HUES6 (cell line): ENCODE data around the gene PNMA1.

Source experiments
- H3K27ac ChIP-seq: 2 replicates; pipeline ENCODE4 v1.7.0; 2013; ENCODE audit warnings: low read depth, mild to moderate bottlenecking, low read length, inconsistent platforms
- H3K27me3 ChIP-seq: 2 replicates; pipeline ENCODE4 v1.6.1; 2013; ENCODE audit warnings: low read length; ENCODE audit not compliant: control insufficient read depth, insufficient read depth
- H3K36me3 ChIP-seq: 2 replicates; pipeline ENCODE4 v1.6.1; 2013; ENCODE audit warnings: low read length; ENCODE audit not compliant: control insufficient read depth, insufficient read depth
- H3K4me1 ChIP-seq: 2 replicates; pipeline ENCODE4 v1.6.1; 2013; ENCODE audit warnings: low read length; ENCODE audit not compliant: control insufficient read depth, insufficient read depth
- H3K4me3 ChIP-seq: 2 replicates; pipeline ENCODE4 v1.5.1; 2013; ENCODE audit warnings: low read depth, low read length
- H3K9ac ChIP-seq: one replicate; pipeline ENCODE4 v1.6.1; 2013; ENCODE audit warnings: mild to moderate bottlenecking, low read length
- H3K9me3 ChIP-seq: 2 replicates; pipeline ENCODE4 v1.6.1; 2013; ENCODE audit warnings: low read depth, low read length; ENCODE audit not compliant: control insufficient read depth, insufficient read depth

Gene PNMA1

DNA sequence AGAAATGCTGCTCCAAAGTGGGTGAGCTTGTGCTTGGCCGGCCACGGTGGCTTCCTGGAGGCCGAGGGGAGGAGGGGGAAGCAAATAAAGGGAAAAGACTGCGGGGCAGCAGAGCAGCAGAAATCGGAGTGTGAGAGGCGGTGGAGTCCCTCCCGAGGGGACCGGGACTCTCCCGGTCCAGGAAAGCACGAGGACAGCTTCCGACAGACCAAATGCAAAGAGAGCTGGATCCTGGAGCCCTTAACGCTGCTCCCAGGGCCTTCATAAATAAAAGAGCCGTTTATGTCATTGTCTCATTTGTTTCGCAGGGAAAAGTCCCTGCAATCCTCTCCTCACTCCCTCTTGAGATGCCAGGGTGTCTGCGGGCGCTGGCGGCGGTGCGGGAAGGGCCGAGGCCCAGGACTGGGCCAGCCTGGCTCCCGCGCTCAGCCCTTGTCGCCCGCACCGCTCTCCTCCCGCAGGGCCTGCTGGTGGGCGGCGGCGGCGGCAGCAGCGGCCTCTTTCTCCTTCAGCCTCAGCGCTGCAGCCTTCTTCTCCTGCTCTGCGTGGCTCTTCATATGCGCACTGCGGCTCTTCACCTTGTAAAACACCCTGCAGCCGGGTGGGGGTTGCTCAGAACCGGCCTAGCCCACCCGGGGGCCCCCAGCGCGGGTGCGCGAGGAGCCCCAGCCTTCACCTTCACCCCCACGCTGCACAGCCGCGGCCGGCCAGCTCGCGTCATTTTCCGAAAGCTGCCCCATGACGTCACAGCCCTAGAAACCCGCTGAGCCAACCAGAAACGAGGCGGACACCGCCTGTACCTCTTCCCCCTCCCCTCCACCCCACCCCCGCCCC lies 4.5 kb upstream of the PNMA1 start:
- Histone ChIP-seq H3K27me3 (no peaks in the 10 kb centered on the region), H3K4me1 (peaks cover 48% of the 10 kb centered on the region), H3K36me3 (peaks cover 23% of the 10 kb centered on the region), H3K9me3 (no peaks in the 10 kb centered on the region), H3K27ac (peak overlapping the region; percentile 73; the same call in 1 of the 2 replicates), H3K9ac (peak overlapping the region; percentile 73), H3K4me3 (peak overlapping the region; percentile 53)

DNA sequence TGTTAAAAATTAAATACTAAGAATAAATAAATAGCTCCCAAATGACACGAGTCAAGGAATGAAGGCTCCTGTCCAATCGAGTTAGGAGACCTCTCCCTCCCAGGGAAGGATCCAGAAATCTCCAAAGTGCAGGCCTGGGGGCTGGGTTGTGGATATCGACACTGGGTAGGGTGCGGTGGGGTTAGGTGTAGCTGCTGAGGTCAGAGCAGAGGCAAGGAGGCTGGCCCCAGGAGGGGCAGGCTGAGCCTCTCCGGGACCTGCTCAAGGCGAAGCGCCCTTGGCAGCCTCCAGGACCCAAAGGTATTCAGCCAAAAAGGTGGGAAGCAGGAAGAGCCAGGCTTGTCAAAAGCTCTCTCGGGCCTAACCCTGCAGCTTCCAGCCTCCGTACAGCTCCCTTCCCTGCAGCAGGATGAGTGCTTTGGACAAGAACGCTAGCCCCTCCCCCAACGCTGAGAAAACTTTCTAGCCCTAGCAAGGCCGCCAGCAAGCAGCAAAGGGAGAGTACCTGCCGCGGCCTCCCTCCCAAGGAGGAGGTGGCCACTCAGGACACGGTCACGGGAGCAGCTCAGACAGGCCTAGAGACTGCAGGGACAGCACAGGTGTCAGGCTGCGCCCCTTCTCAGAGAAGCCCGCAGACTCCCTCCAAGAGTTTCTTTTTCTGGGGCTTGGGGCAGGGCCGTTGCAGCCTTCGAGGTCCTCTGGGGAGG lies 3.7 kb upstream of the PNMA1 start:
- Histone ChIP-seq H3K9ac (peak overlapping the region; percentile 73), H3K36me3 (peaks cover 18% of the 10 kb centered on the region), H3K4me3 (peak overlapping the region; percentile 53), H3K27me3 (no peaks in the 10 kb centered on the region), H3K4me1 (peaks cover 45% of the 10 kb centered on the region), H3K27ac (peak overlapping the region; percentile 73; the same call in 1 of the 2 replicates), H3K9me3 (no peaks in the 10 kb centered on the region)

DNA sequence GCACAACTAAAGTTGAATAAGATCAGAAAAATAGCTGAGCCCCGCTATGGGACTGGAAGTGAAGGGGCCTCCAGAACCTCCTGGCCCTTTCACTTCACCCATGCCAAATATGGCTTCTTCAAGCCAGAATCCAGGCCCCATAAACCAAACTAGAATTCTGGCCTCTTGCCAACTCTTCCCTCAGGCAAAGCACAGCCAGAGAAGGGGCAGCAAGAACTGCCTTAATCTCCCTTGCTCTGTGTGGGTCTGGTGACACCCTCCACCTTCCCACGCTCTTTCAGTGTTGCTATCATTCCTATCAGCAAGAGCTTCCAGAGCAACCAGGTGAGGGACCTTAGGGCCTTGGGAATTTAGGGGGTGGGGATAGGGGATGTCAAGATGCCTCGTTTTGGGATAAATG lies 3.1 kb upstream of the PNMA1 start:
- Histone ChIP-seq H3K4me1 (peaks cover 48% of the 10 kb centered on the region), H3K27ac (no peak overlapping the region), H3K36me3 (peaks cover 13% of the 10 kb centered on the region), H3K4me3 (0 out of 2 replicates have a peak overlapping the region, but pooled peaks have one; percentile 53), H3K9ac (no peak overlapping the region), H3K9me3 (no peaks in the 10 kb centered on the region), H3K27me3 (no peaks in the 10 kb centered on the region)

GRCh38 chr14:73715707-73716106 lies 1.5 kb upstream of the PNMA1 start:
- Histone ChIP-seq H3K9ac (no peak overlapping the region), H3K27me3 (no peaks in the 10 kb centered on the region), H3K36me3 (peaks cover 6% of the 10 kb centered on the region; the same call in 1 of the 2 replicates), H3K9me3 (no peaks in the 10 kb centered on the region), H3K4me1 (peaks cover 43% of the 10 kb centered on the region), H3K4me3 (no peak overlapping the region), H3K27ac (no peak overlapping the region)

GRCh38 chr14:73714656-73715081 lies 485 bp upstream of the PNMA1 start:
- Histone ChIP-seq H3K4me3 (peak overlapping the region; percentile 86), H3K36me3 (peaks cover 4% of the 10 kb centered on the region; the same call in 1 of the 2 replicates), H3K9me3 (no peaks in the 10 kb centered on the region), H3K4me1 (peaks cover 36% of the 10 kb centered on the region), H3K9ac (peak overlapping the region; percentile 7), H3K27ac (no peak overlapping the region), H3K27me3 (no peaks in the 10 kb centered on the region)

- no peaks in the 10 kb centered on the region for H3K9me3 ChIP-seq
- H3K9ac ChIP-seq, result peak overlapping the region; percentile 86
- peaks cover 28% of the 10 kb centered on the region for H3K4me1 ChIP-seq
- H3K27ac ChIP-seq, result peak overlapping the region; percentile 64; the same call in 1 of the 2 replicates
- peaks cover 3% of the 10 kb centered on the region; the same call in 1 of the 2 replicates for H3K36me3 ChIP-seq
- peak overlapping the region; percentile 86 for H3K4me3 ChIP-seq
- H3K27me3 ChIP-seq, result no peaks in the 10 kb centered on the region
These were observed 880 bp downstream of the PNMA1 start for GRCh38 chr14:73713206-73713802.

- Histone ChIP-seq H3K4me3 (peak overlapping the region; percentile 86), H3K27me3 (no peaks in the 10 kb centered on the region), H3K9me3 (no peaks in the 10 kb centered on the region), H3K27ac (no peak overlapping the region), H3K9ac (peak overlapping the region; percentile 86), H3K4me1 (peaks cover 21% of the 10 kb centered on the region), H3K36me3 (peaks cover 3% of the 10 kb centered on the region; the same call in 1 of the 2 replicates)
These were observed 1.5 kb downstream of the PNMA1 start for GRCh38 chr14:73712540-73713180.

DNA sequence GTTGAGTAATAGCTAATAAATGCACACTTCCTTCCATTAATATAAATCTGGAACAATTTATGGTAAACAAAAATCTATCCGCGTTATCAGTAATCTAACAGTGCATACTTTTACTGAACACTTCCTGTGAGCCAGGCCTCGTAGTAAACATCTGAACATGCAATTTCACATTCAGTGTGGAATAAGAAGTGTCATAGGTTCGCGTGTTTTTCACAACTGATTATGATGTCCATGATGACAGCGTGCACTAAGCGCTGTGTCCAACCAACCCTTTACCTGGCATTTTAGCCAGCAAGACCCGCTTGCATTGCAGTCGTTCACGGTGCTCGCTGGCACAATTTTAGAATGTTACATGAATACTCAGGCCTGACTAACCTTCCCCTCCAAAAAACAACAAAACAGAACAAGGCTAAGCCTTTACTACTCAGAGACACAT lies 2.1 kb downstream of the PNMA1 start:
- H3K27ac ChIP-seq, result no peak overlapping the region

GRCh38 chr14:73710737-73711136 lies 3.4 kb downstream of the PNMA1 start:
- Histone ChIP-seq H3K9me3 (no peaks in the 10 kb centered on the region), H3K4me3 (no peak overlapping the region)

More for the DNA sequence above, 2.1 kb downstream of the PNMA1 start:
- Histone ChIP-seq H3K9ac (peak overlapping the region; percentile 86), H3K36me3 (no peaks in the 10 kb centered on the region; the same call in 1 of the 2 replicates), H3K9me3 (no peaks in the 10 kb centered on the region), H3K27me3 (no peaks in the 10 kb centered on the region), H3K4me3 (peak overlapping the region; percentile 86), H3K4me1 (peaks cover 15% of the 10 kb centered on the region)

GRCh38 chr14:73709904-73710469 lies 4.2 kb downstream of the PNMA1 start:
- Histone ChIP-seq H3K4me3 (no peak overlapping the region), H3K36me3 (no peaks in the 10 kb centered on the region), H3K27ac (no peak overlapping the region), H3K9me3 (no peaks in the 10 kb centered on the region), H3K27me3 (no peaks in the 10 kb centered on the region), H3K9ac (no peak overlapping the region), H3K4me1 (peaks cover 12% of the 10 kb centered on the region)

More at GRCh38 chr14:73710737-73711136, 3.4 kb downstream of the PNMA1 start:
- no peaks in the 10 kb centered on the region for H3K27me3 ChIP-seq
- H3K36me3 ChIP-seq, result no peaks in the 10 kb centered on the region; the same call in 1 of the 2 replicates
- peaks cover 12% of the 10 kb centered on the region for H3K4me1 ChIP-seq
- no peak overlapping the region for H3K27ac ChIP-seq
- no peak overlapping the region for H3K9ac ChIP-seq
